ENCODE results near the gene GAGE12G. TPM values are rescaled to one million over a fixed set of nuclear protein-coding genes. Genes with fewer than 3 reads are reported as not detected.
"Not testable (repeated sequence)": the region's sequence is repeated elsewhere in the genome, so short reads cannot be mapped to it uniquely, and the experiment has no call there.

GAGE12G gene
- total RNA-seq: not detected

- no CpG with 5 or more reads among the region's 16 CpGs for WGBS, 2 donors
- H3K4me1 ChIP-seq; H3K27ac ChIP-seq; ATAC-seq; H3K36me3 ChIP-seq (replicated peaks in 1 of 2; ENCODE audit: insufficient read depth in 1 of 2, low read depth in 2 of 2); H3K4me3 ChIP-seq; H3K9me3 ChIP-seq; H3K27me3 ChIP-seq; DNase-seq; intact Hi-C loops (cut with DNase I): not testable (repeated sequence)
Observed at GRCh38 chrX:49570100-49570499, at the start of gene GAGE12G. GAGE12G (plus strand) TSS chrX:49570400; CDS start chrX:49571555, 1,155 bp downstream.

- H3K4me1 ChIP-seq; intact Hi-C loops (cut with DNase I); ATAC-seq; H3K36me3 ChIP-seq (replicated peaks in 1 of 2; ENCODE audit: insufficient read depth in 1 of 2, low read depth in 2 of 2); H3K9me3 ChIP-seq; H3K4me3 ChIP-seq; H3K27me3 ChIP-seq; DNase-seq; H3K27ac ChIP-seq: not testable (repeated sequence)
- no CpG with 5 or more reads among the region's 16 CpGs for WGBS, 2 donors
Observed at GRCh38 chrX:49531877-49532276, 38.3 kb upstream of the GAGE12G start, which contains the start of gene GAGE12C. GAGE12C (plus strand) TSS chrX:49532177; CDS start chrX:49533332, 1,155 bp downstream.

GRCh38 chrX:49541433-49541832 is 28.8 kb upstream of the GAGE12G start, which contains the start of gene GAGE12D:
GAGE12D (plus strand) TSS chrX:49541733; CDS start chrX:49542888, 1,155 bp downstream.
- H3K9me3 ChIP-seq; intact Hi-C loops (cut with DNase I); H3K4me3 ChIP-seq; ATAC-seq; H3K4me1 ChIP-seq; H3K27me3 ChIP-seq; H3K27ac ChIP-seq; DNase-seq; H3K36me3 ChIP-seq (replicated peaks in 1 of 2; ENCODE audit: insufficient read depth in 1 of 2, low read depth in 2 of 2): not testable (repeated sequence)
- WGBS, 2 donors: no CpG with 5 or more reads among the region's 16 CpGs

- H3K9me3 ChIP-seq; H3K36me3 ChIP-seq (replicated peaks in 1 of 2; ENCODE audit: insufficient read depth in 1 of 2, low read depth in 2 of 2); H3K27ac ChIP-seq; ATAC-seq; H3K4me1 ChIP-seq; DNase-seq; H3K27me3 ChIP-seq; H3K4me3 ChIP-seq; intact Hi-C loops (cut with DNase I): not testable (repeated sequence)
- WGBS, 2 donors: no CpG with 5 or more reads among the region's 16 CpGs
Observed at GRCh38 chrX:49550989-49551388, 19.2 kb upstream of the GAGE12G start, which contains the start of gene GAGE12E. GAGE12E (plus strand) TSS chrX:49551289; CDS start chrX:49552444, 1,155 bp downstream.

- H3K36me3 ChIP-seq (replicated peaks in 1 of 2; ENCODE audit: insufficient read depth in 1 of 2, low read depth in 2 of 2); H3K4me3 ChIP-seq; DNase-seq; H3K4me1 ChIP-seq; intact Hi-C loops (cut with DNase I); H3K27me3 ChIP-seq; H3K9me3 ChIP-seq; H3K27ac ChIP-seq; ATAC-seq: not testable (repeated sequence)
- no CpG with 5 or more reads among the region's 16 CpGs for WGBS, 2 donors
Observed at GRCh38 chrX:49560542-49560941, 9.7 kb upstream of the GAGE12G start, which contains the start of gene GAGE12F. GAGE12F (plus strand) TSS chrX:49560842; CDS start chrX:49561997, 1,155 bp downstream.

GRCh38 chrX:49568728-49569127 is 1.5 kb upstream of the GAGE12G start:
- H3K4me3 ChIP-seq; H3K36me3 ChIP-seq (replicated peaks in 1 of 2; ENCODE audit: insufficient read depth in 1 of 2, low read depth in 2 of 2); H3K9me3 ChIP-seq; intact Hi-C loops (cut with DNase I); H3K27ac ChIP-seq; H3K27me3 ChIP-seq; ATAC-seq; H3K4me1 ChIP-seq: not testable (repeated sequence)
- 100% methylated on average over 4 of the region's 11 CpGs; no CpG with 5 or more reads in 1 of the 2 donors for WGBS, 2 donors
- peak in 1 of 4 donors; percentile 3 for DNase-seq

- H3K36me3 ChIP-seq (replicated peaks in 1 of 2; ENCODE audit: insufficient read depth in 1 of 2, low read depth in 2 of 2); H3K4me3 ChIP-seq; H3K9me3 ChIP-seq; ATAC-seq; H3K27me3 ChIP-seq; H3K4me1 ChIP-seq; H3K27ac ChIP-seq; intact Hi-C loops (cut with DNase I): not testable (repeated sequence)
- WGBS, 2 donors: 71% methylated on average over 7 of the region's 13 CpGs; no CpG with 5 or more reads in 1 of the 2 donors
- peak in 1 of 4 donors; percentile 1 for DNase-seq
Observed at GRCh38 chrX:49569152-49569551, 1.0 kb upstream of the GAGE12G start.

GRCh38 chrX:49579649-49580048 is 9.4 kb downstream of the GAGE12G start, which contains the start of gene GAGE12H:
GAGE12H (plus strand) TSS chrX:49579949; CDS start chrX:49581104, 1,155 bp downstream.
- H3K4me1 ChIP-seq; intact Hi-C loops (cut with DNase I); H3K27me3 ChIP-seq; H3K4me3 ChIP-seq; H3K27ac ChIP-seq; H3K36me3 ChIP-seq (replicated peaks in 1 of 2; ENCODE audit: insufficient read depth in 1 of 2, low read depth in 2 of 2); H3K9me3 ChIP-seq; DNase-seq; ATAC-seq: not testable (repeated sequence)
- no CpG with 5 or more reads among the region's 16 CpGs for WGBS, 2 donors

- H3K27ac ChIP-seq; H3K4me1 ChIP-seq; H3K4me3 ChIP-seq; DNase-seq; H3K36me3 ChIP-seq (replicated peaks in 1 of 2; ENCODE audit: insufficient read depth in 1 of 2, low read depth in 2 of 2); H3K27me3 ChIP-seq; H3K9me3 ChIP-seq; intact Hi-C loops (cut with DNase I); ATAC-seq: not testable (repeated sequence)
- WGBS, 2 donors: no CpG with 5 or more reads among the region's 16 CpGs
Observed at GRCh38 chrX:49589196-49589595, 19.0 kb downstream of the GAGE12G start, which contains the start of gene GAGE2A. GAGE2A (plus strand) TSS chrX:49589496; CDS start chrX:49590651, 1,155 bp downstream.

GRCh38 chrX:49589769-49590478 is 19.7 kb downstream of the GAGE12G start:
- DNase-seq: peak in 2 of 4 donors; percentile 6 to 24
- H3K27me3 ChIP-seq; ATAC-seq; H3K9me3 ChIP-seq; intact Hi-C loops (cut with DNase I); H3K4me3 ChIP-seq; H3K36me3 ChIP-seq (replicated peaks in 1 of 2; ENCODE audit: insufficient read depth in 1 of 2, low read depth in 2 of 2); H3K27ac ChIP-seq; H3K4me1 ChIP-seq: not testable (repeated sequence)
- 88 to 89% methylated on average over 27 to 30 of the region's 37 CpGs for WGBS, 2 donors

- H3K9me3 ChIP-seq; H3K4me3 ChIP-seq; DNase-seq; H3K27me3 ChIP-seq; intact Hi-C loops (cut with DNase I); ATAC-seq; H3K4me1 ChIP-seq; H3K27ac ChIP-seq; H3K36me3 ChIP-seq (replicated peaks in 1 of 2; ENCODE audit: insufficient read depth in 1 of 2, low read depth in 2 of 2): not testable (repeated sequence)
- WGBS, 2 donors: 88 to 92% methylated on average over 12 to 15 of the region's 17 CpGs
Observed at GRCh38 chrX:49590488-49590887, 20.3 kb downstream of the GAGE12G start.

GRCh38 chrX:49598720-49599119 is 28.5 kb downstream of the GAGE12G start, which contains the start of gene GAGE1:
GAGE1 (plus strand) TSS chrX:49599020; CDS start chrX:49600175, 1,155 bp downstream.
- ATAC-seq; H3K9me3 ChIP-seq; intact Hi-C loops (cut with DNase I); DNase-seq; H3K4me3 ChIP-seq; H3K36me3 ChIP-seq (replicated peaks in 1 of 2; ENCODE audit: insufficient read depth in 1 of 2, low read depth in 2 of 2); H3K4me1 ChIP-seq; H3K27me3 ChIP-seq; H3K27ac ChIP-seq: not testable (repeated sequence)
- no CpG with 5 or more reads among the region's 16 CpGs for WGBS, 2 donors

Data from body of pancreas (tissue), 4 donors.